HepG2 (cell line): ENCODE results near the gene SEMA4A. TPM values are rescaled to one million over a fixed set of nuclear protein-coding genes. Genes with fewer than 3 reads are reported as not detected.

Source experiments
- ATF7 ChIP-seq, 2 experiments: fragments of 450-650 bp in 1 of 2; sonication (generic) in 1 of 2; formaldehyde crosslinking in 1 of 2; IDR thresholded peaks; 2 replicates each; pipeline versions ENCODE4 v1.4.0 to v1.6.1; 2016 to 2020; ENCODE audit warnings: antibody characterized with exemption in 1 of 2, mild to moderate bottlenecking in 1 of 2, missing genetic modification reagents in 1 of 2
- BORCS8-MEF2B ChIP-seq: sonication (generic); formaldehyde crosslinking; IDR thresholded peaks from 2 replicates; pipeline ENCODE4 v1.8.0; 2022; ENCODE audit warnings: mild to moderate bottlenecking, missing genetic modification reagents
- ESRRA ChIP-seq: sonication (generic); formaldehyde crosslinking; IDR thresholded peaks from 2 replicates; pipeline ENCODE4 v1.5.1; 2020; ENCODE audit warnings: mild to moderate bottlenecking, low read depth, missing genetic modification reagents
- FOSL2 ChIP-seq: sonication (generic); formaldehyde crosslinking; IDR thresholded peaks from 2 replicates; pipeline ENCODE4 v1.4.0; 2020; ENCODE audit warnings: missing genetic modification reagents
- HNF4G ChIP-seq, 2 experiments: sonication (generic) in 1 of 2; formaldehyde crosslinking in 1 of 2; IDR thresholded peaks; 2 replicates each; pipeline versions ENCODE4 v1.4.0 to v1.6.1; 2011 to 2020; ENCODE audit warnings: borderline replicate concordance in 2 of 2, low read depth in 2 of 2, mild to moderate bottlenecking in 2 of 2, low read length in 1 of 2, missing genetic modification reagents in 1 of 2, moderate library complexity in 1 of 2
- KAT7 ChIP-seq: IDR thresholded peaks from 2 replicates; pipeline ENCODE4 v1.6.1; 2018; ENCODE audit warnings: borderline replicate concordance, missing compliant biosample characterization
- KLF13 ChIP-seq: sonication (generic); formaldehyde crosslinking; IDR thresholded peaks from 2 replicates; pipeline ENCODE4 v1.4.0; 2020; ENCODE audit warnings: mild to moderate bottlenecking, missing genetic modification reagents
- MEF2D ChIP-seq: sonication (generic); formaldehyde crosslinking; IDR thresholded peaks from 2 replicates; pipeline ENCODE4 v1.5.1; 2020; ENCODE audit warnings: mild to moderate bottlenecking, missing genetic modification reagents
- MYPOP ChIP-seq: sonication (generic); formaldehyde crosslinking; IDR thresholded peaks from 2 replicates; pipeline ENCODE4 v1.8.1; 2023; ENCODE audit warnings: mild to moderate bottlenecking, moderate library complexity, missing genetic modification reagents
- NR2F2 ChIP-seq: IDR thresholded peaks from 2 replicates; pipeline ENCODE4 v1.6.1; 2012; ENCODE audit warnings: low read depth, inconsistent platforms, borderline replicate concordance
- SIN3B ChIP-seq: fragments of 150-350 bp; IDR thresholded peaks from 2 replicates; pipeline ENCODE4 v1.6.1; 2014; ENCODE audit warnings: low read length
- TEAD2 ChIP-seq: sonication (generic); formaldehyde crosslinking; IDR thresholded peaks from 2 replicates; pipeline ENCODE4 v1.9.0; 2021; ENCODE audit warnings: missing genetic modification reagents
- YEATS4 ChIP-seq: sonication (generic); formaldehyde crosslinking; IDR thresholded peaks from 2 replicates; pipeline ENCODE4 v1.4.0; 2020; ENCODE audit warnings: missing genetic modification reagents, borderline replicate concordance
- ZFP36L1 ChIP-seq: sonication (generic); formaldehyde crosslinking; IDR thresholded peaks from 2 replicates; pipeline ENCODE4 v1.8.0; 2022; ENCODE audit warnings: mild to moderate bottlenecking, missing genetic modification reagents, moderate library complexity
- ZGPAT ChIP-seq: IDR thresholded peaks from 2 replicates; pipeline ENCODE4 v1.6.1; 2016; ENCODE audit warnings: mild to moderate bottlenecking
- ZNF510 ChIP-seq: sonication (generic); formaldehyde crosslinking; IDR thresholded peaks from 2 replicates; pipeline ENCODE4 v1.4.0; 2020; ENCODE audit warnings: low read depth, mild to moderate bottlenecking, missing genetic modification reagents
- ZNF543 ChIP-seq: sonication (generic); formaldehyde crosslinking; IDR thresholded peaks from 2 replicates; pipeline ENCODE4 v1.4.0; 2020; ENCODE audit warnings: mild to moderate bottlenecking, missing genetic modification reagents
- ZNF546 ChIP-seq: sonication (generic); formaldehyde crosslinking; conservative IDR thresholded peaks from 2 replicates; pipeline ENCODE4 v1.8.1; 2023; ENCODE audit warnings: mild to moderate bottlenecking, missing genetic modification reagents
- ZNF598 ChIP-seq: sonication (generic); formaldehyde crosslinking; IDR thresholded peaks from 2 replicates; pipeline ENCODE4 v1.5.1; 2020; ENCODE audit warnings: mild to moderate bottlenecking, missing genetic modification reagents, borderline replicate concordance
- ZNF616 ChIP-seq: sonication (generic); formaldehyde crosslinking; IDR thresholded peaks from 2 replicates; pipeline ENCODE4 v1.5.0; 2020; ENCODE audit warnings: low read depth, mild to moderate bottlenecking, missing genetic modification reagents
- ZNF619 ChIP-seq: sonication (generic); formaldehyde crosslinking; IDR thresholded peaks from 2 replicates; pipeline ENCODE4 v1.4.0; 2020; ENCODE audit warnings: mild to moderate bottlenecking, missing genetic modification reagents
- ZNF670 ChIP-seq: sonication (generic); formaldehyde crosslinking; IDR thresholded peaks from 2 replicates; pipeline ENCODE4 v1.8.0; 2022; ENCODE audit warnings: mild to moderate bottlenecking, missing genetic modification reagents, borderline replicate concordance
- ZZZ3 ChIP-seq: sonication (generic); formaldehyde crosslinking; IDR thresholded peaks from 2 replicates; pipeline ENCODE4 v1.4.0; 2020; ENCODE audit warnings: missing genetic modification reagents, mild to moderate bottlenecking, borderline replicate concordance
- polyA plus RNA-seq, 8 experiments: library from polyadenylated mRNA; depleted of rRNA in 3 of 8; stranded (reverse) in 7 of 8; unstranded in 1 of 8; fragments of >200 nt; fragmentation: Illumina TruSeq in 4 of 8; extraction: Trizol in 4 of 8; gene quantifications; 2 replicates each; pipeline versions ENCODE4 v1.2.1 to v1.2.3, GENCODE V29; 2011 to 2016; ENCODE audit warnings: low read depth in 4 of 8, missing spikeins in 1 of 8, mixed read lengths in 1 of 8; ENCODE audit not compliant: insufficient read depth in 1 of 8
- total RNA-seq, 5 experiments: library from RNA; depleted of rRNA; stranded (reverse); fragments of >200 nt; fragmentation: Illumina TruSeq; extraction: Trizol; gene quantifications; 2 replicates each; pipeline ENCODE4 v1.2.3, GENCODE V29; 2016; ENCODE audit warnings: low read depth in 1 of 5
- TF ChIP-seq, protein P1 (sequence below): sonication (generic); formaldehyde crosslinking; conservative IDR thresholded peaks from 2 replicates; pipeline ENCODE4 v1.8.0; 2022; ENCODE audit warnings: mild to moderate bottlenecking, moderate library complexity, missing genetic modification reagents
- TF ChIP-seq, protein P2 (sequence below): IDR thresholded peaks from 2 replicates; pipeline ENCODE4 v1.6.1; 2012; ENCODE audit warnings: inconsistent platforms

SEMA4A gene
- total and polyA plus RNA-seq, 2 of the 13 experiments (the other 11 are each of a cell fraction or from before 2014, with no cell fraction given), result 0.09 to 0.20 TPM

- TF ChIP-seq ZFP36L1 (CRISPR knock-in tag), result peak; percentile 88
- peak; percentile 87 for TF ChIP-seq MYPOP (CRISPR knock-in tag)
- peak; percentile 52; the same call in 1 of the 2 replicates for TF ChIP-seq ESRRA
- peak; percentile 83 for TF ChIP-seq YEATS4 (CRISPR knock-in tag)
- TF ChIP-seq BORCS8-MEF2B (CRISPR knock-in tag), result peak; percentile 55
- TF ChIP-seq ZNF598 (CRISPR knock-in tag), result 0 out of 2 replicates have a peak, but pooled peaks have one; percentile 35
- TF ChIP-seq ZNF616 (CRISPR knock-in tag), result no peak
- TF ChIP-seq KLF13 (CRISPR knock-in tag), result no peak
- TF ChIP-seq NR2F2, result no peak
- TF ChIP-seq ZNF619, result peak; percentile 62
- no peak for TF ChIP-seq HNF4G (IDR thresholded peaks at IDR 0.05; ENCODE audit: borderline replicate concordance, low read depth, low read length)
- peak; percentile 63; the same call in 1 of the 2 replicates for TF ChIP-seq HNF4G (CRISPR knock-in tag; IDR thresholded peaks at IDR 0.05; ENCODE audit: borderline replicate concordance, low read depth)
- TF ChIP-seq SIN3B, result peak; percentile 21; the same call in 1 of the 2 replicates
- peak; percentile 16; the same call in 1 of the 2 replicates for TF ChIP-seq FOSL2 (CRISPR knock-in tag)
- 0 out of 2 replicates have a peak, but pooled peaks have one; percentile 67 for TF ChIP-seq TEAD2 (CRISPR knock-in tag)
- no peak for TF ChIP-seq ATF7 (IDR thresholded peaks at IDR 0.05)
- TF ChIP-seq ATF7 (CRISPR knock-in tag; IDR thresholded peaks at IDR 0.05), result peak; percentile 44; the same call in 1 of the 2 replicates
- TF ChIP-seq, protein P1, sequence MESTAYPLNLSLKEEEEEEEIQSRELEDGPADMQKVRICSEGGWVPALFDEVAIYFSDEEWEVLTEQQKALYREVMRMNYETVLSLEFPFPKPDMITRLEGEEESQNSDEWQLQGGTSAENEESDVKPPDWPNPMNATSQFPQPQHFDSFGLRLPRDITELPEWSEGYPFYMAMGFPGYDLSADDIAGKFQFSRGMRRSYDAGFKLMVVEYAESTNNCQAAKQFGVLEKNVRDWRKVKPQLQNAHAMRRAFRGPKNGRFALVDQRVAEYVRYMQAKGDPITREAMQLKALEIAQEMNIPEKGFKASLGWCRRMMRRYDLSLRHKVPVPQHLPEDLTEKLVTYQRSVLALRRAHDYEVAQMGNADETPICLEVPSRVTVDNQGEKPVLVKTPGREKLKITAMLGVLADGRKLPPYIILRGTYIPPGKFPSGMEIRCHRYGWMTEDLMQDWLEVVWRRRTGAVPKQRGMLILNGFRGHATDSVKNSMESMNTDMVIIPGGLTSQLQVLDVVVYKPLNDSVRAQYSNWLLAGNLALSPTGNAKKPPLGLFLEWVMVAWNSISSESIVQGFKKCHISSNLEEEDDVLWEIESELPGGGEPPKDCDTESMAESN (CRISPR knock-in tag), result peak; percentile 79
- peak; percentile 93; the same call in 1 of the 2 replicates for TF ChIP-seq ZGPAT
- TF ChIP-seq ZNF510, result peak; percentile 61
- TF ChIP-seq KAT7 (CRISPR knock-in tag), result 0 out of 2 replicates have a peak, but pooled peaks have one; percentile 37
- TF ChIP-seq, protein P2, sequence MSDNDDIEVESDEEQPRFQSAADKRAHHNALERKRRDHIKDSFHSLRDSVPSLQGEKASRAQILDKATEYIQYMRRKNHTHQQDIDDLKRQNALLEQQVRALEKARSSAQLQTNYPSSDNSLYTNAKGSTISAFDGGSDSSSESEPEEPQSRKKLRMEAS, result peak; percentile 78
- no peak for TF ChIP-seq ZNF670 (CRISPR knock-in tag)
- peak; percentile 57; the same call in 1 of the 2 replicates for TF ChIP-seq ZZZ3 (CRISPR knock-in tag)
- TF ChIP-seq ZNF546 (CRISPR knock-in tag), result no peak
- peak; percentile 50; the same call in 1 of the 2 replicates for TF ChIP-seq MEF2D (CRISPR knock-in tag)
- peak; percentile 86 for TF ChIP-seq ZNF543
Observed at GRCh38 chr1:156212833-156213643, 59.7 kb downstream of the SEMA4A start, which contains the start of gene PMF1 (continued).
